ENCODE results near the gene RNF180.
A peak's percentile ranks its signal among the peaks of the same experiment; 100 is the strongest.
"Not testable (repeated sequence)": the region's sequence is repeated elsewhere in the genome, so short reads cannot be mapped to it uniquely, and the experiment has no call there.

Gene RNF180

DNA sequence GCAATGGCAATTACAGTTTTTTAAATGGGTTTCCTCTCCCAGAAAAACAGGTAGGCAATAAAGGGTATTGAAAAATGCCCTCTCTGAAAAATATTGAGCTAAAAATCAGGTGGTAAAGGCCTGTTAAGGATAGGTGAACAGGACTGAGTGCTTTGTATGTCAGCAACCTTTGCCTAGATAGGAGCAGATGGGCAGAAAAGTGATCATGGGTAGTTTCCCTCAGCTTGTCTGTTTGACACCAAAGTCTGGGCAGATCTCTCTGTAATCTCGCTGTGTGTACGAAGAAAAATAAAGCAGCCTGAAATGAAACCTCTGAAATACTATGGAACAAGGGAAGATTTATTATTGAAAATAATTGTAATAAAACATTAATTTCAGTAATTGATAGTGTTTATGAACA, 15.8 kb downstream of the RNF180 start:
- no peak for DNase-seq (ENCODE audit: low spot score)

DNA sequence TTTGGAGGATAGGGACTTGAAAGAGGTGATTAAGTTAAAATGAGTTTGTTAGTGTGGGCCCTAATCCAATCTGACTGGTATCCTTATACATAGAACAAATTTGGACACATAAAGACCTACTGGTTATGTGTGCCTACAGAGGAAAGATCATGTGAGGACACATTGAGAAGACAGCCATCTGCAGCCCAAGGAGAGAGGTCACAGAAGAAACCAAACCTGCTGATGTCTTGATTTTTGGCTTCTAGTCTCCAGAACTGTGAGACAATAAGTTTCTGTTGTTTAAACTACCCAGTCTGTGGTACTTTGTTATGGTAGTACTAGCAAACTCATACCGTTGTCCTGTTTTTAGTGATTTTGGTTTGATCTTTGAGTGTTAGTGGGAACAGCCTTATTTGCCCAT, 18.3 kb downstream of the RNF180 start:
- DNase-seq (ENCODE audit: low spot score): no peak

DNA sequence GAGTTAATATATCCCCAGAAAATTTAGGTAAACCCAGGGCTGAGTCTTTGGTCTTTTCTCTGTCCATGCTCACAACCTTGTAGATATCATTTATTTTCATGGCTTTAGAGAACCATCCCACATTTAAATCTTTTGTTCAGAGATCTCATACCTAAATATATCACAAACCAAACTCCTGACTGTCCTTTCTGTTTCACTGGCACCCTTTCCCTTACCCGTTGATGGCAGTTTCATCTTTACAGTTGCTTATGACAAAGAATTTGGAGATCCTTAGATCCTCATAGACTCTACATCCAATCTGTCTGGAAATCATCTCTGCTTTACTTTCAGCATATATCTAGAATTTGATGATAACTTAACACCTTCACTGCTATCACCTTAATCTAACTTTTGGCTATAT, 19.2 kb downstream of the RNF180 start:
- DNase-seq (ENCODE audit: low spot score): no peak

DNA sequence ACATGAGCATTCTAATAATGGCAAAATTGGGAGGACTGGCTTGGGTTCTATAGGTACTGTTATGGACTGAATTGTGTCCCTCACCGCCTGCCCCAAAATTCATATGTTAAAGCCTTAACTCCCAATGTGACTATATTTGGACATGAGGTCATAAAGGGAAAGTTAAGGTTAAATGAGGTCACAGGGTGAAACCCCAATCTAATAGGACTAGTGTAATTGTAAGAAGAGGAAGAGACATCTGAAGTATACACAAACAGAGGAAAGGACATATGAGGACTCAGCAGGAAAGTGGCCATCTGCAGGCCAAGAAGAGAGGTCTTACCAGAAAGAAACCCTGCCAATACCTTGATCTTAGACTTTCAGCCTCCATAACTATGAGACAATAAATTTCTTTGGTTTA, 23.1 kb downstream of the RNF180 start:
- DNase-seq (ENCODE audit: low spot score): no peak

DNA sequence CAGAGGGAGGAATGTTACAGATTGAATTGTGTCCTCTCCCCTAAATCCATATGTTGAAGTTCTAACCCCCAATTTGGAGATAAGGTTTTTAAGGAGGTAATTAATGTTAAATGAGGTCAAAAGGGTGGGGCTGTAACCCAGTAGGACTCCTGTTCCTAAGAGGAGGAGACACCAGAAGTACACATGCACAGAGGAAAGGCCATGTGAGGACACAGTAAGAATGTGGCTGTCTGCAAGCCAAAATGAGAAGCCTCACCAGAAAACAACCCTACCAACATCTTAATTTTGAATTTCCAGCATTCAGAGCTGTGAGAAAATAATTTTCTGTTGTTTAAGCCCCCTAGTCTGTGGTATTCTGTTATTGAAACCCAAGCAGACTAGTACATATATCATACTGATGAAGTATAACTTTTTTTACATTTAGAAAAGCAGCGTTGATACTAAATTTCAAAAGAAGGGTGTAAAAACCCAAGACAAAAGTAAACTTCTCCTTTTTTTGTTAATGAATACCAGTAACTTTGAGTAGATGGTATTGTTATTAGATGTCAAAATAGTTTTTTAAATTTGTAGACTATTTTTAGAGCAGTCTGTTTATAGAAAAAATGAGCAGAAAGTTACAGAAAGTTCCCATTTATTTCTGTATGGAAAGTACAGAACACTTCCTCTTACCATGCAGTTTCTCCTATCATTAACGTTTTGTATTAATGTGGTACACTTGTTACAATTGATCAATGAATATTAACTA, 25.1 kb downstream of the RNF180 start:
- no peak for DNase-seq (ENCODE audit: low spot score)

DNA sequence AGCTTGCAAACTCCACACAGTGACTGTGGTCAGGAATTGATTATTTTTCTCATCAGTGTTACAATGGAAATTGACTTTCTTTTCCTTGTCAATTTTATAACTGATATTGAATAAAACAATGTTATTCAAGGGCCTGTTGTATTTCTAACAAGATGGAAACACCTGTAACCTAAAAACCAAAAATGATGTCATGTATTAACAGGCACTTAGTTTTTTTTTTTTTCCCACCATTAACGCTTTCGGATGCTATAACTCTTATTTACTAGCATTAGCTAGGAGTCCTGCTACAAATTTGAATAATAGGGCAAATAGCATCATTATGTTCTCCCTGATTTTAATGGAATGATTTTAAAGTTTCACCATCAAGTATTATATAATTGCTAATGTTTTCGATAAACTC, 30.3 kb downstream of the RNF180 start:
- DNase-seq (ENCODE audit: low spot score): no peak

DNA sequence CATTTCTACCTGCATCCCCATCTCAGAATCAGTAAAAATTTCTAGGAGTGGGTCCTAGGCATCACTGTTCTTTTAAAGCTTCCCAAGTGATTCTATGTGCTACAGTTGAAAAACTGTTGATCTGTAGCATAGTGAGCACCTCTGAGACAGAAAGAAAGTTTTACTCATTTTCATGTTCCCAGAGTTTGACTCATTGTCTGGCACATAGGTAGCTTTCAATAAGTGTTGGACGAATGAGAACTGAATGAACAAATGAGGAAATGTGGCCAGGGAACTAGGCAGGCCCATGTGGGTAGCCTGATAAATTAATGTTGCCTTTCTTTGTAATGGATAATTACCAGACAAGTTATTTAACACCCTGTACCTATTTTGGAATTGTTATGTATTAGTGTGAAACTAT, 33.8 kb downstream of the RNF180 start:
- no peak for DNase-seq (ENCODE audit: low spot score)

DNA sequence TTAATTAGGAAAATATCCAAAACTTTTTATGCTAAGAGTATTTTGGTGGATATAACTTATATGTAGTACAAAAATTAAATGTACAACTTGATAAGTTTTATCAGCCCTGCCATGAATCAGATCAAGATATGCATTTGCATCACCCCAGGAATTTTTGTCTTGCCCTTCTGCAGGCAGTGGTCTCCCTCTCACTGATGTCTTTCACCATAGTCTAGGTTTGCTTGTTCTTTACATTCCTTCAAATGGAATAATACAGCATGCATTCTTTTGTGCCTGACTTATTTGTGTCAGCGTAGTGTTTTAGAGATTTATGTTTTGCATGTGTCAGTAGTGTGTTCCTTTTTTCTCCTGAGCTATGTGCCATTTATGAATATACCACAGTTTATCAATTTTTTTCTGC, 36.4 kb downstream of the RNF180 start:
- no peak for DNase-seq (ENCODE audit: low spot score)

DNA sequence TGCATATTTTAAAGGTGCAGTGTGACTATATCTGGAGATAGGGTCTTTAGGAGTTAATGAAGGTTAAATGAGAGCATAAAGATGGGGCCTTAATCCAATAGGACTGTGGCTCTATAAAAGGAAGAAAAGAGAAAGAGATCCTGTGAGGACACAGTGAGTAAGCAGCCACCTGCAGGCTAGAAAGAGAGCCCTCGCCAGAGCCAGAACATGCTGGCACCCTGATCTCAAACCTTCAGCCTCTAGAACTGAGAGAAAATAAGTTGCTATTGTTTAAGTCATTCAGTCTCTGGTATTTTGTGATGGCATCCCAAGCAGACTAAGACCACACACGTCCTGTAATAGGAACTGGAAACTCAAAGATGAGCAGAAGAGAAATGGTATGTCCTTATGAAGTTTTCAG, 41.0 kb downstream of the RNF180 start:
- DNase-seq (ENCODE audit: low spot score): no peak

DNA sequence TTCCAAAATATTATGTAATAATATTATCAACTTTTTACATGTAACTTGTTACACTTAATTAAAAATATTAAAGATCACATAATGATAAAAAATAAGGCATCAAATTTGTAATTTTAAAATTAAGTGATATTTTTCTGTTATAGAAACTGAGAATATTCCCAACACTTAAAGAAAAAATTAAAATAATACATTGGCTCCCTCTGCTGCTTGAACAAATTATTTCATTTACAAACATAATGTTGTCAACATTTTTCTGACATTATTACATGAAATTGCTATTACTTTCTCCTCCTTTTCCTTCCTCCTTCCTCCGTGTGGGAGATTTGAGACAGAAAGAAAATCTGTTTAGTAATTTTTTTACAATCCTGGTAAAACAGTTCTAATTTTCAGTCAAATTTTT, 42.3 kb downstream of the RNF180 start:
- DNase-seq (ENCODE audit: low spot score): peak; percentile 27

DNA sequence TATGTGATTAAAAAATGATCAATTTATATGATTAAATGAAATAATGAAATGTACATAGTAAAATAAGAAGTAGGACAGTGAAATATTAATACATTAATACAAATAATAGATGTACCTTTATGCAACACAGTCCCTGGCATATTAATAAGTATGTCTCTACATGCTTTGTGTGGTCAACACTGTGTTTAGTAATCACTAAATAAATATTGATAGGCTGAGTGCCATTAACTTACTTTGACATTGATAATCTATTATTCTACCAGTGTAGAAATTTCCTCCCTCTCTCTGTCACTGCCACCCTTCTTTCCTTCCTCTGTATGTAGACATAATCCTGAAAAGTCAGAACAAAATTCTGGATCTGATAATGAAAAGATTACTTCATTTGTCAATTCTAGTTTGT, 43.7 kb downstream of the RNF180 start:
- no peak for DNase-seq (ENCODE audit: low spot score)

DNA sequence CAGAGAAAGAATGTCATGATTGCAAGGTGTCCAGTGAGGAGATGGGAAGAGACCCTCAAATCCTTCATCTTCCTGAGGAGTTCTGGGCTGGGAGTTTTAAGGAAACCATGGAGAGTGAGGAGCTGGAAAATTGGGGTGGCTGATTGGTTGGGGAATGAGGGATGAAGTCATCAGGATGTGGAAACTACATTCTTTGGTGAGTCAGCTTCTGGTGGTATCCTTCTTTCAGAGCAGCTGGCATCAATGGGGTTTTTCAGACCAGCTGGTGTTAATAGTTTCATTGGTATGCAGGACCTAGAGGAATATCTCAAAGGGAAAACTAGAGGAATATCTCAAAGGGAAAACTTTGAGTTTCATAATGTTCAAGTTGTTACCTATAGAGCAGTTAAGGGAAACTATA, 45.2 kb downstream of the RNF180 start:
- DNase-seq (ENCODE audit: low spot score): no peak

DNA sequence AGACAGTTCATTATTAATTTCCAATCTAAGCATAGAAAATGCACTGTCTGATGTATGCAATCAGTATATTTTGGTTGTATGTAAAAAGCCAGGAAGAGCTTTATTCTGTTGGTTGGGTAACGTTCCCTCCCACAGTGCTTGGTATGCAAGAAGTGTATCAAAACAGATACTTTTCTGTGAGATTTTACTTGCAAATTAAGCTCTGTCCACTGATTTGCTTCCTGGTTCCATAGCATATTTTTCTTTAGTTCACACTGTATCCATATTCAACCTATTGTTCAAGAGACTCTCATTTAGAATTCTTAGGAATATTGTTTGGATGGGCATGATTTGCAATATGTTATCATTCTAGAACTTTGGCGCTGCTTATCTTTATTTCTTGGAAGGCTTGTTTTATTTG, 47.4 kb downstream of the RNF180 start:
- DNase-seq (ENCODE audit: low spot score): no peak

DNA sequence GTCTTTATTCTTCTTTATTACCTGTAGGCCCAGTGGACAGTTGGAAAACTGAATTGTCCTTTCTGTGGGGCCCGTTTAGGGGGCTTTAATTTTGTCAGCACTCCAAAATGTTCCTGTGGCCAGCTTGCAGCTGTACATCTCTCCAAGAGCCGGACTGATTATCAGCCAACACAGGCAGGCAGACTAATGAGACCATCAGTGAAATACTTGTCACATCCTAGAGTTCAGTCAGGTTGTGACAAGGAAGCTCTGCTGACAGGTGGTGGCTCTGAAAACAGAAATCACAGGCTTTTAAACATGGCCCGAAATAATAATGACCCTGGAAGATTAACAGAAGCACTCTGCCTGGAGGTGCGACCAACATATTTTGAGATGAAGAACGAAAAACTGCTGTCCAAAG, 47.9 kb downstream of the RNF180 start:
- DNase-seq (ENCODE audit: low spot score): no peak

DNA sequence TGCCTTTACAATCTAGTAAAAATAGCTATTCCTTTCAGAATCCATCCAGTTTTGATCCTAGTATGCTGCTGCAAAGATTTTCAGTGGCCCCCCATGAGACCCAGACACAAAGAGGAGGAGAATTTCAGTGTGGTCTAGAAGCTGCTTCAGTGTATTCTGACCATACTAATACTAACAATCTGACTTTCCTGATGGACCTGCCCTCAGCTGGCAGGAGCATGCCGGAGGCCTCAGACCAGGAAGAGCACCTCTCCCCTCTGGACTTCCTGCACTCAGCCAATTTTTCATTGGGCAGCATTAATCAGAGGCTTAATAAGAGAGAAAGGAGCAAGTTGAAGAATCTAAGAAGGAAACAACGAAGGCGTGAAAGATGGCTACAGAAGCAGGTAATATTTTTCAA, 48.5 kb downstream of the RNF180 start:
- no peak for DNase-seq (ENCODE audit: low spot score)

DNA sequence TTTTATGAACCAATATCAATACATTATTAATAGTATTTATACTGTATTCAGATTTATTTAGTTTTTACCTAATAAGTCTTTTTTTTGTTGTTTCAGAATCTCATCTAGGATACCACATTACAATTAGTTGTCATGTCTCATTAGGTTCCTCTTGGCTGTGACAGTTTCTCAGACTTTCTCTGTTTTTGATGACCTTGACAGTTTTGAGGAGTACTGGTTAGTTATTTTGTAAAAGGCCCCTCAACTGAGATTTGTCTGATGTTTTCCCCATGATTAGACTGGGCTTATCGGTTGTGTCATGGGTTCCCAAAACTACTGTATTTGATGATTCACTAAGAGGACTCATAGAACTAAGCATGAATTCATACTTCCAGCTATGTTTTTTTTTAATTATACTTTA, 56.3 kb downstream of the RNF180 start:
- DNase-seq (ENCODE audit: low spot score): no peak

DNA sequence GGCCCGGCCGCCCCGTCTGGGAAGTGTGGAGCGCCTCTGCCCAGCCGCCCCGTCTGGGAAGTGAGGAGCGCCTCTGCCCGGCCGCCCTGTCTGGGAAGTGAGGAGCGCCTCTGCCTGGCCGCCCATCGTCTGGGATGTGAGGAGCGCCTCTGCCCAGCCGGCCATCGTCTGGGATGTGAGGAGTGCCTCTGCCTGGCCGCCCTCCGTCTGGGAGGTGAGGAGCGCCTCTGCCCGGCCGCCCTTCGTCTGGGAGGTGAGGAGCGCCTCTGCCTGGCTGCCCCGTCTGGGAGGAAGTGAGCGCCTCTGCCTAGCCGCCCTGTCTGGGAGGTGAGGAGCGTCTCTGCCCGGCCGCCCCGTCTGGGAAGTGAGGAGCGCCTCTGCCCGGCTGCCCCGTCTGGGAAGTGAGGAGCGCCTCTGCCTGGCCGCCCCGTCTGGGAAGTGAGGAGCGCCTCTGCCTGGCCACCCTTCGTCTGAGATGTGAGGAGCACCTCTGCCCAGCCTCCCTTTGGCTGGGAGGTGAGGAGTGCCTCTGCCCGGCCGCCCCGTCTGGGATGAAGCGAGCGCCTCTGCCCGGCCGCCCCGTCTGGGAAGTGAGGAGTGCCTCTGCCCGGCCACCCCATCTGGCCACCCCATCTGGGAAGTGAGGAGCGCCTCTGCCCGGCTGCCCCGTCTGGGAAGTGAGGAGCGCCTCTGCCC, 59.8 kb downstream of the RNF180 start:
- not testable (repeated sequence) for DNase-seq (ENCODE audit: low spot score)

DNA sequence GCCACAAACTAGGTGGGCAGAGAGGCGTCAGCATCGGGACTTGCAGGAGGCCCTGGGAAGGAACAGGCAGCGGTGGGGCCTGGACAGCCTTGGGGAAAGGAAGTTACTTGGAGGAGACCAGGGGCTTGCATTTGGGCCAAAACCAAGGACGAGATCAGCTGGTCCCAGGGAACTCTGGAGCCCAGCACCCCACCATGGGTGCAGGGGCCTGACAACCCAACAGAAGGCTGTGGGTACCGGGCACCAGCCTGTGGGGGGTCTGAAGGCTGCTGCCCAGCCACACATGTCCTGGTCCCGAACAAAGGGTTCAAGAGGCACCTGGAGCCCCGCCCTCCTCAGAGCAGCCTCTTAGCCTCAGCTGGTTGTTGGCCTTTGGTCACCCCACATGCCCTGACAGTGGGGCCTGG, 61.5 kb downstream of the RNF180 start:
- DNase-seq (ENCODE audit: low spot score): not testable (repeated sequence)

DNA sequence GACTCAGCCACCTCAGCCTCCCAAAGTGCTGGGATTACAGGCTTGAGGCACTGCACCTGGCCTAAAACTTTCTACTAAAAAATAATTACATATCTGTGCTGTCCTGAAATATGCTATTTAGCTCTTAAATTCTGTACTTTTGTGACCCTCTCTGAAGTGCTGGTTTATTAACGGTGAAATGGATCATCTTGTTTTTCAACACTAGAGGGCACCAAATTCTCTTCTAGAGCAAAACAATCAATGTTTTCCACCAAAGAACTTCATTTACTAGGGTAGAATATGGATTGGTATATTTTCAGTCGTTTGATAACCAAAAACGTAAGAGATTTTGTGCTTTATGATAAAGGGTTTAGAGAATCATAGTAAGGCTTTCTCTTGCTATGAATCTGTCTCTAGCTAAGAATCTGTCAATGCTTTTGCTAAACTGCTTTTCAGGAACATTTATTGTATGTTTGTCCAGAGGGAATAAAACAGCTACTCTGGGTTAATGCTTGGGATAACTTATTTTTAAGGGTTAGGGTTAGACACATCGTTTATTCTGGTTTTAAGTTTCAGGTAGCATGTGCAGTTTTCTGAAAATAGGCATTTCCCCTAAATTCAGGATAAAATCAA, 63.6 kb downstream of the RNF180 start:
- DNase-seq (ENCODE audit: low spot score): peak; percentile 61

DNA sequence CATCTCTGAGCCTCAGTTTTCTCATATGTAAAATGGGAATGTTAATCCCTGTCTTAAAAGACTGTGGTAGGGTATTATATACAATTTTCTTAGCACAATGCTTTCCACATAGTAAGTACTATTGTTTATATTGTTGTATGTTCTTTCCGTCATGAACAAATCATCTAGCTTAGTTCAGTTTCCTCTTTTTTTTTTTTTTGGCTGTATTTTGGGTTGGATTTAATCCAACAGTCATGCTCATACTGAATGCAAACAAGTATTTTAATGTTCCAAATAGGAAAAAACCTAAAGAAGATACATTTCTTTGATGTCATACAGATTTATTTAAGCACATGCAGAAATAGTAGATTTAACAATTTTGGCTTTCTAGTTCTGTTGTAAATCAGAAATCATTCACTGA, 95.1 kb downstream of the RNF180 start:
- no peak for DNase-seq (ENCODE audit: low spot score)

DNA sequence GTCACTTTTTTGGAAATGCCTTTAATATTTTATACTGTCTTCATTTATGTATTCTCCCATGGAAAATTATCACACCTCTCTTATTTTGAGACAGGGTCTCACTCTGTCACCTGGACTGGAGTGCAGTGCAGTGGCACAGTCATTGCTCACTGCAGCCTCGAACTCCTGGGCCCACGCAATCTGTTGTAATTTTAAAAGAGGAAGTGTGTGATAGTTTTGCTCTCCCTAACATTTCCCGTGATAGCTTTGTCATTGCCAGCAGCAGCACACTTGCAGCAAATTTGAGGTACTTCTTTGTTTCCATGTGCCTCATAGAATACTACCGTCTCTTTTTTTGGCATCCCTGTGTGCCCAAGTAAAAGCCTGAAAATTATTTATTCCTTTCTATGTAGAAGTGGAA, 103.5 kb downstream of the RNF180 start:
- no peak for DNase-seq (ENCODE audit: low spot score)

DNA sequence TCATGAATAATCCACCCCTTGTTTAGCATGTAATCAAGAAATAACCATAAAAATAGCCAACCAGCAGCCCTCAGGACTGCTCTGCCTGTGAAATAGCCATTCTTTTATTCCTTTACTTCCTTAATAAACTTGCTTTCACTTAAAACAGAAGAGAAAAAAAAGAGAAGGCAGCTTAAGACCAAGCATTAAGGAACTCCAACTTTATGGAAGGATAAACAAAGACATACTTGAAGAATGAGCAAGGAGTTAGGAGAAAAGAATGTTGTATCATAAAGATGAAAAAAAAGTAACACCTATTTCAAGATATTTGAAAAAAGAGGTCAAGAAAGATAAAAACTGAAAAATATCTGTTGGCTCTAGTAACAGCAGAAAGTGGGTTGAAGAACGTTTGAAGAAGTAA, 107.6 kb downstream of the RNF180 start:
- DNase-seq (ENCODE audit: low spot score): no peak
